CD1c-positive myeloid dendritic cell (primary cell): ENCODE data around the gene TAS2R7.
"Not testable (repeated sequence)": the region's sequence is repeated elsewhere in the genome, so short reads cannot be mapped to it uniquely, and the experiment has no call there.

Experiments
- DNase-seq: peaks from one replicate; pipeline ENCODE4 v3.0.0-alpha.2; 2016; ENCODE audit errors: extremely low spot score

The TAS2R7 gene

GRCh38 chr12:10802587-10802986 lies at the start of gene TAS2R7:
Gene TAS2R7, minus strand, starts transcription at chr12:10802627. Its CDS starts 57 bp downstream, at chr12:10802570.
- DNase-seq: no peak

GRCh38 chr12:10851243-10851858 lies 48.9 kb upstream of the TAS2R7 start:
- no peak for DNase-seq

- DNase-seq: no peak
Measured at GRCh38 chr12:10849425-10849878, 47.0 kb upstream of the TAS2R7 start, which contains the start of gene PRR4. Gene PRR4, minus strand, starts transcription at chr12:10849475. Its CDS starts 38 bp downstream, at chr12:10849437.

GRCh38 chr12:10847744-10848143 lies 45.3 kb upstream of the TAS2R7 start:
- DNase-seq: no peak

GRCh38 chr12:10842862-10843261 lies 40.4 kb upstream of the TAS2R7 start:
- DNase-seq: no peak

GRCh38 chr12:10838461-10838860 lies 36.0 kb upstream of the TAS2R7 start:
- no peak for DNase-seq

- no peak for DNase-seq
Measured at GRCh38 chr12:10829994-10830393, 27.6 kb upstream of the TAS2R7 start.

- no peak for DNase-seq
Measured at GRCh38 chr12:10826258-10826657, 23.8 kb upstream of the TAS2R7 start, which contains the start of gene TAS2R10. Gene TAS2R10, minus strand, starts transcription at chr12:10826358. Its CDS starts 89 bp downstream, at chr12:10826269.

GRCh38 chr12:10824957-10825356 lies 22.5 kb upstream of the TAS2R7 start:
- no peak for DNase-seq

- no peak for DNase-seq
Measured at GRCh38 chr12:10811883-10812536, 9.6 kb upstream of the TAS2R7 start.

GRCh38 chr12:10810068-10810467 lies 7.6 kb upstream of the TAS2R7 start, which contains the start of gene TAS2R9:
Gene TAS2R9, minus strand, starts transcription at chr12:10810168. Its CDS starts 93 bp downstream, at chr12:10810075.
- no peak for DNase-seq

- DNase-seq: no peak
Measured at GRCh38 chr12:10807186-10807585, 4.8 kb upstream of the TAS2R7 start, which contains the start of gene TAS2R8. Gene TAS2R8, minus strand, starts transcription at chr12:10807286. Its CDS starts 306 bp downstream, at chr12:10806980.

- no peak for DNase-seq
Measured at GRCh38 chr12:10801741-10802140, 686 bp downstream of the TAS2R7 start.

GRCh38 chr12:10794222-10794621 lies 8.2 kb downstream of the TAS2R7 start:
- no peak for DNase-seq

- not testable (repeated sequence) for DNase-seq
Measured at GRCh38 chr12:10791769-10792168, 10.7 kb downstream of the TAS2R7 start.

- no peak for DNase-seq
Measured at GRCh38 chr12:10783252-10783651, 19.2 kb downstream of the TAS2R7 start.

- no peak for DNase-seq
Measured at GRCh38 chr12:10779103-10779502, 23.3 kb downstream of the TAS2R7 start.

GRCh38 chr12:10771132-10771733 lies 31.2 kb downstream of the TAS2R7 start:
- DNase-seq: peak; percentile 45

GRCh38 chr12:10759657-10760056 lies 42.8 kb downstream of the TAS2R7 start:
- no peak for DNase-seq

- DNase-seq: no peak
Measured at GRCh38 chr12:10756194-10756593, 46.2 kb downstream of the TAS2R7 start.

- no peak for DNase-seq
Measured at GRCh38 chr12:10753059-10753458, 49.4 kb downstream of the TAS2R7 start.
